Smooth muscle cell (in vitro differentiated cells): ENCODE data around the gene PDS5B. TPM values are rescaled to one million over a fixed set of nuclear protein-coding genes. Genes with fewer than 3 reads are reported as not detected.

Source experiments
- DNase-seq: peaks from one replicate; lab custom pipeline; 2025; ENCODE audit not compliant: unreplicated experiment; lab: John Stamatoyannopoulos, UW
- H2AFZ ChIP-seq: fragments of 200-600 bp; sonication (generic); 2 replicates; pipeline ENCODE4 v1.6.0; 2016; ENCODE audit warnings: antibody characterized with exemption, low read depth, mild to moderate bottlenecking
- H3F3A ChIP-seq: fragments of 200-600 bp; sonication (generic); 2 replicates; pipeline ENCODE4 v1.6.0; 2017; ENCODE audit warnings: antibody characterized with exemption, low read depth
- H3K27ac ChIP-seq: fragments of 200-600 bp; sonication (generic); 2 replicates; pipeline ENCODE4 v1.5.1; 2016; ENCODE audit warnings: low read depth, mild to moderate bottlenecking
- H3K27me3 ChIP-seq: fragments of 200-600 bp; sonication (generic); 2 replicates; pipeline ENCODE4 v1.6.1; 2016; ENCODE audit warnings: low read depth, mild to moderate bottlenecking
- H3K36me3 ChIP-seq: fragments of 200-600 bp; sonication (generic); 2 replicates; pipeline ENCODE4 v1.5.1; 2016; ENCODE audit warnings: low read depth
- H3K4me1 ChIP-seq: fragments of 200-600 bp; sonication (generic); 2 replicates; pipeline ENCODE4 v1.5.1; 2016; ENCODE audit warnings: low read depth
- H3K4me2 ChIP-seq: fragments of 200-600 bp; sonication (generic); 2 replicates; pipeline ENCODE4 v1.6.0; 2016; ENCODE audit warnings: mild to moderate bottlenecking
- H3K4me3 ChIP-seq: fragments of 200-600 bp; sonication (generic); 2 replicates; pipeline ENCODE4 v1.5.1; 2016; ENCODE audit warnings: mild to moderate bottlenecking
- H3K79me2 ChIP-seq: fragments of 200-600 bp; sonication (generic); 2 replicates; pipeline ENCODE4 v1.6.0; 2016; ENCODE audit warnings: low read depth, mild to moderate bottlenecking
- H3K9ac ChIP-seq: fragments of 200-600 bp; sonication (generic); 2 replicates; pipeline ENCODE4 v1.6.0; 2016; ENCODE audit warnings: low read depth
- H3K9me3 ChIP-seq: fragments of 200-600 bp; sonication (generic); replicated peaks from 2 replicates; pipeline ENCODE4 v1.5.1; 2016; ENCODE audit warnings: low read depth
- H4K20me1 ChIP-seq: fragments of 200-600 bp; sonication (generic); 2 replicates; pipeline ENCODE4 v1.6.0; 2016; ENCODE audit warnings: low read depth
- CTCF ChIP-seq: fragments of 200-600 bp; sonication (generic); IDR thresholded peaks from 2 replicates; pipeline ENCODE4 v1.5.1; 2017; ENCODE audit warnings: borderline replicate concordance, mild to moderate bottlenecking, antibody characterized with exemption; ENCODE audit not compliant: insufficient read depth, poor library complexity, severe bottlenecking
- WGBS: methylation state at CpG from one replicate; pipeline ENCODE4 v1.1.7; 2016; ENCODE audit warnings: low lambda C conversion rate; 5-methylcytosine and 5-hydroxymethylcytosine counted together
- polyA plus RNA-seq: library from polyadenylated mRNA; unstranded; fragments of >200 nt; fragmentation: Nextera tagmentation; extraction: Ambion mirVana; gene quantifications from 2 replicates; pipeline ENCODE4 v1.2.1, GENCODE V29; 2016
- total RNA-seq: library from RNA; depleted of rRNA; stranded (reverse); fragments of >200 nt; gene quantifications from 2 replicates; pipeline ENCODE4 v1.2.3, GENCODE V29; 2014

PDS5B gene
- total and polyA plus RNA-seq, 2 experiments from 2014 or later, result 20.5 to 38.9 TPM

- H3K79me2 ChIP-seq, result peaks cover 100% of the 10 kb centered on the region
- peaks cover 15% of the 10 kb centered on the region for H3K4me1 ChIP-seq
- H3K9me3 ChIP-seq, result no peaks in the 10 kb centered on the region
- H3F3A ChIP-seq, result no peaks in the 10 kb centered on the region
- no peak overlapping the region for H3K4me3 ChIP-seq
- H3K36me3 ChIP-seq, result no peaks in the 10 kb centered on the region
- H3K27ac ChIP-seq, result no peak overlapping the region
- DNase-seq, result no peak
- TF ChIP-seq CTCF, result no peak
- H4K20me1 ChIP-seq, result peaks cover 87% of the 10 kb centered on the region
- H3K27me3 ChIP-seq, result no peaks in the 10 kb centered on the region
- H2AFZ ChIP-seq, result no peak overlapping the region
- no peak overlapping the region for H3K4me2 ChIP-seq
- H3K9ac ChIP-seq, result no peak overlapping the region
Measured at GRCh38 chr13:32594157-32594738, 8.0 kb downstream of the PDS5B start.

- Histone ChIP-seq H3K4me3 (no peak overlapping the region), H3K4me2 (peak overlapping the region; percentile 14), H3K27ac (no peak overlapping the region), H2AFZ (no peak overlapping the region), H3K9ac (no peak overlapping the region), H3F3A (no peaks in the 10 kb centered on the region), H3K4me1 (peaks cover 5% of the 10 kb centered on the region), H3K27me3 (no peaks in the 10 kb centered on the region), H4K20me1 (peaks cover 82% of the 10 kb centered on the region), H3K79me2 (peaks cover 100% of the 10 kb centered on the region), H3K9me3 (no peaks in the 10 kb centered on the region), H3K36me3 (no peaks in the 10 kb centered on the region)
- no peak for DNase-seq
- no peak for TF ChIP-seq CTCF
- 84% methylated on average over 2 of the region's 2 CpGs for WGBS
Measured at GRCh38 chr13:32595306-32595705, 9.1 kb downstream of the PDS5B start.

- H3K9ac ChIP-seq, result no peak overlapping the region
- H3K27me3 ChIP-seq, result no peaks in the 10 kb centered on the region
- H3K27ac ChIP-seq, result no peak overlapping the region
- H3K36me3 ChIP-seq, result no peaks in the 10 kb centered on the region
- no peak overlapping the region for H2AFZ ChIP-seq
- no peak overlapping the region for H3K4me2 ChIP-seq
- H3K4me3 ChIP-seq, result no peak overlapping the region
- peaks cover 96% of the 10 kb centered on the region for H3K79me2 ChIP-seq
- H4K20me1 ChIP-seq, result peaks cover 57% of the 10 kb centered on the region
- TF ChIP-seq CTCF, result no peak
- DNase-seq, result no peak
- H3F3A ChIP-seq, result peaks cover 4% of the 10 kb centered on the region
- H3K9me3 ChIP-seq, result no peaks in the 10 kb centered on the region
- 93% methylated on average over 2 of the region's 2 CpGs for WGBS
- H3K4me1 ChIP-seq, result no peaks in the 10 kb centered on the region
Measured at GRCh38 chr13:32600890-32601289, 14.6 kb downstream of the PDS5B start.

GRCh38 chr13:32609428-32609827, 23.2 kb downstream of the PDS5B start:
- Histone ChIP-seq H4K20me1 (peaks cover 73% of the 10 kb centered on the region), H3K36me3 (no peaks in the 10 kb centered on the region), H3K4me1 (no peaks in the 10 kb centered on the region), H3F3A (no peaks in the 10 kb centered on the region), H3K9me3 (no peaks in the 10 kb centered on the region), H2AFZ (no peak overlapping the region), H3K27me3 (no peaks in the 10 kb centered on the region), H3K79me2 (peaks cover 96% of the 10 kb centered on the region), H3K9ac (no peak overlapping the region), H3K4me2 (no peak overlapping the region), H3K4me3 (no peak overlapping the region), H3K27ac (no peak overlapping the region)
- WGBS, result 80% methylated on average over 1 of the region's 1 CpG
- no peak for DNase-seq
- no peak for TF ChIP-seq CTCF
